B cell (primary cell): Measurements from ENCODE around the gene WDR82. TPM values are rescaled to one million over a fixed set of nuclear protein-coding genes. Genes with fewer than 3 reads are reported as not detected.

Experiments used
- ATAC-seq: fragments of 200-7000 bp; cut with Tn5 transposase; one replicate; pipeline ENCODE4 v1.10.0; 2021; ENCODE audit warnings: low read depth, mild to moderate bottlenecking, moderate number of reproducible peaks, moderate library complexity
- CTCF ChIA-PET: fragments of 350-600 bp; sonication (Branson Sonifier 250); formaldehyde crosslinking; loops from one replicate; lab custom pipeline; 2021; ENCODE audit warnings: antibody characterized with exemption, inconsistent platforms; lab: Charles Lee
- POLR2A ChIA-PET: fragments of 350-600 bp; sonication (Branson Sonifier 250); formaldehyde crosslinking; loops from one replicate; lab custom pipeline; 2021; ENCODE audit warnings: antibody characterized with exemption; lab: Charles Lee
- DNase-seq: peaks from one replicate; pipeline ENCODE4 v3.0.0; 2013
- H2AFZ ChIP-seq: 2 replicates; pipeline ENCODE4 v1.6.1; 2012; ENCODE audit warnings: mild to moderate bottlenecking, low read depth, low read length; ENCODE audit not compliant: insufficient read depth, poor library complexity, severe bottlenecking
- H3K27ac ChIP-seq, 2 donors: 1 replicate in 1 of 2; 2 replicates in 1 of 2; pipeline ENCODE4 v1.5.1; 2012 to 2013; ENCODE audit warnings: low read length in 2 of 2, mild to moderate bottlenecking in 2 of 2, moderate library complexity in 1 of 2
- H3K27me3 ChIP-seq, 4 experiments: fragments of 200-600 bp in 1 of 4; sonication (generic) in 1 of 4; replicated peaks in 1 of 4; 1 replicate in 2 of 4; 2 replicates in 2 of 4; pipeline versions ENCODE4 v1.6.1 to v1.7.0; 2013 to 2016; ENCODE audit warnings: low read length in 3 of 4, mild to moderate bottlenecking in 2 of 4, mixed read lengths in 1 of 4, moderate library complexity in 1 of 4; ENCODE audit not compliant: insufficient read depth in 4 of 4, control insufficient read depth in 3 of 4; ENCODE audit errors: control extremely low read depth in 1 of 4
- H3K36me3 ChIP-seq, 2 experiments: replicated peaks in 1 of 2; 1 replicate in 1 of 2; 2 replicates in 1 of 2; pipeline versions ENCODE4 v1.6.1 to v1.7.1; 2013; ENCODE audit warnings: low read length in 1 of 2; ENCODE audit not compliant: insufficient read depth in 2 of 2, control insufficient read depth in 1 of 2; ENCODE audit errors: control extremely low read depth in 1 of 2, extremely low read depth in 1 of 2
- H3K4me1 ChIP-seq, 2 donors: fragments of 200-600 bp in 1 of 2; sonication (generic) in 1 of 2; 1 replicate in 1 of 2; 2 replicates in 1 of 2; pipeline versions ENCODE4 v1.5.1 to v1.6.1; 2013 to 2017; ENCODE audit warnings: low read length in 2 of 2; ENCODE audit not compliant: control insufficient read depth in 2 of 2, insufficient read depth in 2 of 2
- H3K4me2 ChIP-seq: replicated peaks from 2 replicates; pipeline ENCODE3; 2012; ENCODE audit warnings: mild to moderate bottlenecking, low read depth, low read length; ENCODE audit not compliant: poor library complexity, severe bottlenecking
- H3K4me3 ChIP-seq, 5 experiments: fragments of 200-600 bp in 1 of 5; sonication (generic) in 1 of 5; 1 replicate in 3 of 5; 2 replicates in 2 of 5; pipeline versions ENCODE4 v1.5.1 to v1.7.0; 2011 to 2016; ENCODE audit warnings: low read length in 4 of 5, mild to moderate bottlenecking in 4 of 5, low read depth in 2 of 5, control low read depth in 1 of 5, moderate library complexity in 1 of 5; ENCODE audit not compliant: insufficient read depth in 1 of 5; ENCODE audit errors: control extremely low read depth in 1 of 5, extremely low read depth in 1 of 5
- H3K79me2 ChIP-seq: fragments of 200-600 bp; sonication (generic); one replicate; pipeline ENCODE4 v1.6.0; 2016; ENCODE audit warnings: low read length; ENCODE audit not compliant: control insufficient read depth, insufficient read depth
- H3K9ac ChIP-seq: fragments of 200-600 bp; sonication (generic); 2 replicates; pipeline ENCODE4 v1.6.1; 2017; ENCODE audit warnings: mild to moderate bottlenecking, low read length, moderate library complexity
- H3K9me3 ChIP-seq, 3 donors: one replicate each; pipeline versions ENCODE4 v1.6.1 to v1.7.1; 2013; ENCODE audit warnings: low read length in 2 of 3; ENCODE audit not compliant: control insufficient read depth in 2 of 3, insufficient read depth in 1 of 3; ENCODE audit errors: control extremely low read depth in 1 of 3
- H4K20me1 ChIP-seq: 2 replicates; pipeline ENCODE4 v1.6.0; 2012; ENCODE audit warnings: mild to moderate bottlenecking, low read length; ENCODE audit not compliant: insufficient read depth, control insufficient read depth, poor library complexity, severe bottlenecking
- H3K27ac Mint-ChIP-seq: one replicate; pipeline ENCODE4 v1.8.0; 2021; ENCODE audit warnings: mixed read lengths
- H3K27me3 Mint-ChIP-seq: one replicate; pipeline ENCODE4 v1.8.0; 2021; ENCODE audit warnings: mixed read lengths
- H3K4me1 Mint-ChIP-seq: one replicate; pipeline ENCODE4 v1.8.0; 2021; ENCODE audit warnings: mixed read lengths
- H3K4me3 Mint-ChIP-seq: one replicate; pipeline ENCODE4 v1.8.0; 2021; ENCODE audit warnings: mixed read lengths
- H3K9me3 Mint-ChIP-seq: one replicate; pipeline ENCODE4 v1.8.0; 2022; ENCODE audit warnings: mixed read lengths; ENCODE audit not compliant: insufficient read depth
- CTCF ChIP-seq: fragments of 200-600 bp; IDR thresholded peaks from one replicate; pipeline ENCODE4 v1.8.0; 2022; ENCODE audit warnings: antibody characterized with exemption, mild to moderate bottlenecking
- EZH2 ChIP-seq: IDR thresholded peaks from 2 replicates; pipeline ENCODE4 v1.6.1; 2012; ENCODE audit warnings: borderline replicate concordance, low read depth, mild to moderate bottlenecking, moderate library complexity, low read length; ENCODE audit not compliant: insufficient read depth, poor library complexity, severe bottlenecking
- WGBS: methylation state at CpG from one replicate; pipeline ENCODE4 v1.1.5; 2013; ENCODE audit warnings: missing lambda C conversion rate; ENCODE audit not compliant: insufficient coverage; 5-methylcytosine and 5-hydroxymethylcytosine counted together
- intact Hi-C: fragments of 100-400 bp; cut with micrococcal nuclease; formaldehyde crosslinking; loops from one replicate; pipeline ENCODE4 v1.10.0; 2022
- polyA plus RNA-seq: library from polyadenylated mRNA; depleted of rRNA; stranded (reverse); fragments of >200 nt; gene quantifications from 2 replicates; pipeline ENCODE4 v1.2.3, GENCODE V29; 2012
- total RNA-seq, 2 donors: library from RNA; stranded (reverse); fragments of 120-200 nt in 1 of 2; gene quantifications; 1 replicate in 1 of 2; 2 replicates in 1 of 2; pipeline versions ENCODE4 v1.2.3 to v1.2.4, GENCODE V29; 2013 to 2022

The WDR82 gene
- total and polyA plus RNA-seq, 2 donors (not counting 1 experiment from before 2014, with no cell fraction given): 27.8 to 101 TPM

GRCh38 chr3:52238761-52239701 is 39.4 kb downstream of the WDR82 start, which contains the start of gene TWF2:
Gene TWF2, minus strand, starts transcription at chr3:52239158. Its CDS starts 142 bp downstream, at chr3:52239016.
- no peaks in the 10 kb centered on the region for H3K27me3 ChIP-seq
- peak; percentile 68 for TF ChIP-seq CTCF
- TF ChIP-seq EZH2: no peak
- peaks cover 41 to 56% of the 10 kb centered on the region in 2 donors for H3K4me1 ChIP-seq
- H3K27ac ChIP-seq: peak within 1 kb of the TSS; percentile 53 to 63
- peak within 1 kb of the TSS; percentile 93 for H3K27ac Mint-ChIP-seq
- H3K9ac ChIP-seq: peak within 1 kb of the TSS; percentile 83
- H3K9me3 Mint-ChIP-seq: no peaks in the 10 kb centered on the region
- H4K20me1 ChIP-seq: peaks cover 44% of the 10 kb centered on the region
- intact Hi-C loops: loop anchor here (1.0 kb wide), 4 partner anchors 8 to 39 kb away; partner anchors contain the start of genes TLR9 and WDR82
- H3K27me3 Mint-ChIP-seq: no peaks in the 10 kb centered on the region
- H3K36me3 ChIP-seq: peaks cover 6 to 25% of the 10 kb centered on the region in 2 experiments
- no peaks in the 10 kb centered on the region for H3K9me3 ChIP-seq
- peak; percentile 92 for DNase-seq
- H3K4me3 ChIP-seq: peak within 1 kb of the TSS; percentile 75 to 99 (median 93)
- peaks cover 61% of the 10 kb centered on the region for H3K4me1 Mint-ChIP-seq
- H2AFZ ChIP-seq: peak within 1 kb of the TSS; percentile 94
- peaks cover 64% of the 10 kb centered on the region for H3K79me2 ChIP-seq
- ChIA-PET CTCF (interaction anchor here (1.0 to 18.5 kb wide), 5 partner anchors 14 to 100 kb away, joined by 6 to 237 read pairs (median 32); partner anchors contain the start of genes TLR9 and WDR82), POLR2A (interaction anchor here (0.6 to 3.1 kb wide), 10 partner anchors 10 to 89 kb away, joined by 3 to 28 read pairs (median 6); partner anchors contain the start of genes GLYCTK, TLR9 and WDR82)
- ATAC-seq: peak; percentile 90
- under 1% methylated on average over 88 of the region's 92 CpGs for WGBS
- H3K4me3 Mint-ChIP-seq: peak within 1 kb of the TSS; percentile 99
- H3K4me2 ChIP-seq: peak within 1 kb of the TSS; percentile 78
